Stromal cell of bone marrow (primary cell): Measurements from ENCODE around the gene RNF151.
"Not testable (repeated sequence)": the region's sequence is repeated elsewhere in the genome, so short reads cannot be mapped to it uniquely, and the experiment has no call there.

Experiments
- DNase-seq: peaks from one replicate; pipeline ENCODE4 v3.0.0-alpha.2; 2012; ENCODE audit warnings: low read depth

RNF151 gene

DNA sequence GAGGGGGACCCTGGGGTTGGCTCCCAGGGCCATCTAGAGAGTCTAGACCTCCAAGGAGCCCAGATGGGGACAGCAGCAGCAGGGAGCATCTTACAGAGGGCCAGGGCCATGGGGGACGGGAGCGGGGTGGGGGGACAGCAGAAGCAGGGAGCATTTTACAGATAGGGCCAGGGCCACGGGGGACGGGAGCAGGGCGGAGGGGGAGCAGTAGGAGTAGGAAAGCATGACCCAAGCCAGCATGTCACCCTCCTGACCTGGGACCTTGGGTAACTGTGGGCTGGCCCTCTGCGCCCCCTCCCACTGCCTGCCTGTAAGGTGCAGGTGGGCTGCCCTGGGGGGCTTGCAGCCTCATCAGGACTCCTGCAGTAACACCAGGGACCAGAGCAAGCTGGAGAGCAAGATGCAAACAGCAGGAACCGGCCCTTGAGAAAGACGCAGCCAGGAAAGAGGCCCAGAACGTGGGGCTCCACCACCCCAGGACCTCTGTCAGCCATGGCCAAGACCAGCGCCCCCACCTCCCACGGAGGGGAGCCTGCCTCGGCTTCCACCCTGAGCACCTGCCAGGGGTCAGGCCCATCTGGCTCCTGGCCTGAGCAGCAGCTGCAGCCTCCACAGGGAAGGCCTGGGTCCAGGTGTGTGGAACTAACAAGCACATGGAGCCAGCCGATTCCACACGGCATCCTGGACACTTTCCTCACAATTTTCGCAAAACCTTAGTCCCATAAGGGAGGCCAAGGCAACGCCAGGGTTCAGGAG, 40.6 kb downstream of the RNF151 start:
- no peak for DNase-seq

DNA sequence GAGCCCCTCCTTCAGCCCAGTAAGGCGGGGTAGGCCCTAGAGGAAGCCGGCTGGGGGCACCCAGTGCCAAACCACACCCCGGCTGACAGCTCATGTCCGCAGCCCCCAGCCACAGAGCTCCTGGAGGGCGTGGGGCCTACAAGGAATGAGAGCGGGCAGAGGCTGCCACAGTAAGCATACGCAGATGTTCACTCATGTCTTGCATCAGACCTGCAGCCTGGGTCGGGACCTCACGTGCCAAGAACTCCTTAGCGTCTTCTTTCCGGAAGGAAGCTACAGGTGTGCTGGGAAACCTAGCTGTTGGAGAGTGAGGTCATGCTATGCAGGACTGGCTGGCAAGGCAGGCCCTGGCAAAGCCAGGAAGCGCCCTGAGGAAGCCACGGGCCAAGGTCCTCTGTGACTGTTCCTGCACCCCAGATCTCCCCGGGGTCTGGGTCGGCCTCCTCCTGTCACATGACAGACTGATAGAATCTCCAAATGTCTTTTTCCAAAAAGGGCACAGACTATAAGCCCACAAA, 41.4 kb downstream of the RNF151 start:
- no peak for DNase-seq

DNA sequence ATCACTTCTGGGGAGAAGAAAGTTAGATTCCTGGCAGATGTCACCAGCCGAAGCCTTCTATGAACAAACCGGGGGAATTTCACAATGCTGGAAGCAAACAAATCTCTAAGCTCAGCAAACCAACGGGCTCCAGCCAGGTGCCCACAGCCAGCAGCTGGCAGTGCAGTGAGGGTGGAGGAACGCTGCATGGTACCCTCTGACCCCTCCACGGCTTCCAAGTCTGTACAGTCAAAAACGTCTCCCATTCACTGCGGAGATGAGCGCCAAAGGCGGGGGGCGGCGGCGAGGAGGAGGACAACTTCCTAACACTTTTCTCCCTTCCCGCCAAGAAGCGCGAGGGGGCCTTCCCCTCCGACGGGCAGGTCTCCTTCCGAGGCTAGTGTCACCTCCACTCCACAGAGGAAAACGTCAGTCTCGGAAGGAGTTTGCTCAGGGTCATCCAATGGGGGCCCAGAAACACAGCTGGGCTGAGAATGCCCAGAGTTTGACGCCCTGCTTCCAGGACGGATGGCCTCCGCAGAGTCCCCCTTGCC, 42.0 kb downstream of the RNF151 start:
- no peak for DNase-seq

DNA sequence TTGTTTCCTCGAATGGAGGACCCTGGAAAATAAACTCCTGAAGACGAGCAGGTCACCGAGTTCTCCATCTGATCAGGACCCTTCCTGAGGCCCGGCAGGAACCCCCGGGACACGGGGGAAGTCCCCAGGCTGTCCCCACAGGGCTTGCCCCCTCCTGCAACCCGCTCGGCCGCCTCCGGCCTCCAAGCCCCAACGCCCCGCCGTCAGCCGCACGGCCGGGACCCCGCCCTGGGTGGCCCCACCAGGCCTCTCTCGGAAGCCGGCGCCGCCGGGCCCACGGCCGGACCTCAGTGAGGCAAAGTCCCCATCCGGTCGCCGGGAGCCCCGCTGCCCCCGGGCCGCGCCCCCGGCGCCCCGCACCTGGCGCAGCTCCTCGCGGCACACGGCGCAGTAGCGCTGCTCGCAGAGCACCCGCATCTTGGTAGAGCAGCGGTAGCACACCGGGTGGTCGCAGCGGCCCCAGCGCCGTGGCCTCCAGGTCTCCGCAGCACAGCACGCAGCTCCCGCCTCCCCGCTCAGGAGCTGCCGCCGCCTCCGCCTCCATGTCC, 42.6 kb downstream of the RNF151 start:
- DNase-seq: no peak

DNA sequence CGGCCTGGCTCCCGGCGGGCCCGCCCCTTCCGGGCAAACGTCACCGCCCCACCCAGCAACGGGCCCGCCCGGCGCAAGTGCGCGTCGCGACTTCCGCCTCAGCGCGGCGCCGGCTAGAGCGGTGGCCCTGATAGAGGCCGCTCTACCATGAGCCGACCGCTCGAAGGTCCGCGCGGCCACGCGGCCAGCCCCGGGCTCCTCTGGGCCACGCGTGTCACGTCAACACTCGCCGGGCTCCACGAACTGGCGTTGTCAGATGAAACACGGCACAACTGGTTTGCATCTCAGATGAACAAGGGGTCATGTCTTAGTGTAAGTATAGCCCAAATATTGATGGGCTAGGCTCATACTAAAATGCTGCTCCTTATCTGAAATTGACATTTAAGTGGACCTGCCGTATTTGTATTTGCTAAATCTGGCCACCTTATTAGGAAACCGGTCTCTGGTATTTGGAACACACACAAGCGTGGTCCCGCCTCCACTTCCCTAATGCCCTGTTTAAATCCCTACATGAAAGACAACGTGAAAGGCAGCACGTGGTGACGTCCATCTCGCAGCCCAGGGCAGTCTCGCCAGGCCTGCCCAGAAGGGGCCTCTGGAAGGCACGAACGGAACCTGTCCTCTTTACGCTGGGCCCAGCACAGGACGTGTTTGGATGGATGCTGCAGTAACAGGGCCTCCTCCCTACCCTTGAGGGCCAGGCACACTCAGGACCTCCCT, 43.3 kb downstream of the RNF151 start, which contains the start of gene ZNF598:
ZNF598 (minus strand) TSS at position 31 of the 720 bp plus-strand sequence.
- peak; percentile 75 for DNase-seq

DNA sequence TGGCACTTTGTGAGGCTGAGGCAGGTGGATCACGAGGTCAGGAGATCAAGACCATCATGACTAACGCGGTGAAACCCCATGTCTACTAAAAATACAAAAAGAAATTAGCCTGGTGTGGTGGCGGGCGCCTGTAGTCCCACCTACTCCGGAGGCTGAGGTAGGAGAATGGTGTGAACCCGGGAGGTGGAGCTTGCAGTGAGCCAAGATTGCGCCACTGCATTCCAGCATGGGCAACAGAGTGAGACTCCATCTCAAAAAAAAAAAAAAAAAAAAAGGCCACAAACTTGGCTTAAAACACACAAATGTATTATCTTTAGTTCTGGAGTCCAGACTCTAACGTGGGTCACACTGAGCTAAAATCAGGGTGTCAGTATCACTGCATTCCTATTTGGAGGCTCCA, 45.1 kb downstream of the RNF151 start:
- DNase-seq: not testable (repeated sequence)

DNA sequence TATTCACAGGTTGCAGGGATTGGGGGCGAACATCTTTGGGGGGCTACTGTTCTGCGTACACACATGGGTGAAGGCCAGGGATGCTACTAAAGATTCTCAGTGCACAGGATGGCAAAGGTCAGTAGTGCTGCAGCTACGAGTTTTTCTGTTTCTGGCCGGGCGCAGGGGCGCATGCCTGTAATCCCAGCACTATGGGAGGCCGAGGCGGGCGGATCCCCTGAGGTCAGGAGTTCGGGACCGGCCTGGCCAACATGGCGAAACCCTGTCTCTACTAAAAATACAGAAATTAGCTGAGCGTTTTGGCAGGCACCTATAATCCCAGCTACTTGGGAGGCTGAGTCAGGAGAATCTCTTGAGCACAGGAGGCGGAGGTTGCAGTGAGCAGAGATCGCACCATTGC, 46.9 kb downstream of the RNF151 start:
- no peak for DNase-seq

DNA sequence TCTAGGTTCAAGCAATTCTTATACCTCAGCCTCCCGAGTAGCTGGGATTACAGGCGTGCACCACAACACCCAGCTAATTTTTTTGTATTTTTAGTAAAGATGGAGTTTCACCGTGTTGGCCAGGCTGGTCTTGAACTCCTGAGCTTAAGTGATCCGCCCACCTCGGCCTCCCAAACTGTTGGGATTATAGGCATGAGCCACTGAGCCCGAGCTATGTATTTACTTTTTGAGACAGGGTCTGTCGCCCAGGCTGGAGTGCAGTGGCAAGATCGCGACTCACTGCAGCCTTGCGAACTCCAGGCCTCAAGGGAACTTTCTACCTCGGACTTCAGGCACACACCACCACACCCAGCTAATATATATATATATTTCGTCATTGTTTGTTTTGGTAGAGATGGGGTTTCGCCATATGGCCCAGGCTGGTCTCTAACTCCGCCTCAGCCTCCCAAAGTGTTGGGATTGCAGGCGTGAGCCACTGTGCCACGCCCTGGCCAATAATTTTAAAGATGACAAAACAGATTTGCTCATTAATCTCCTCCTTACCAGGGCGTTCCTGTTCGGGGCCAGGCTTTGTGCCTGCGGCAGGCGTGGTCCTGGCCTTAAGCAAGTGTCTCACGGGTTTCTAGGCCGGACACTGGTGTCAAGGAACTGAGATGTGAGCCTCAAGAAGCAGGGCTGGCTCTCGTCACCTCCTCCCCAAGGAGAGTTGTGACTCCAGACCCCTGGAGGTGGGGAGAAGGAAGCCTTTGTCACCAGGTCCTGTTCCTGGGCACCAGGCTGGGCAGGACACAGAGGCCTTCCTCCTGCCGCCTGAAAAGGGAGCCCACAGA, 48.7 kb downstream of the RNF151 start:
- no peak for DNase-seq

DNA sequence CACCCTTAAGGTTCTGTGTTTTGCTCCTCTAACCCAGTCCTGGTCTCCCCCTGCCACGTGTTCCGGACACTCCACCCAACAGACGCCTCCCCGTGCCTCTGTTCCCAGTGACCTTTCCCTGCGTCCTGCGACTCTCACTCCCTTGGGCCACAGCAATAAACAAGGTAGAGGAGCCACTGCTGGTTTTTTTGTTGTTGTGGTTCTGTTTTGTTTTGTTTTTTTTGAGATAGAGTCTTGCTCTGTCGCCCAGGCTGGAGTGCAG, 49.2 kb downstream of the RNF151 start:
- DNase-seq: no peak

DNA sequence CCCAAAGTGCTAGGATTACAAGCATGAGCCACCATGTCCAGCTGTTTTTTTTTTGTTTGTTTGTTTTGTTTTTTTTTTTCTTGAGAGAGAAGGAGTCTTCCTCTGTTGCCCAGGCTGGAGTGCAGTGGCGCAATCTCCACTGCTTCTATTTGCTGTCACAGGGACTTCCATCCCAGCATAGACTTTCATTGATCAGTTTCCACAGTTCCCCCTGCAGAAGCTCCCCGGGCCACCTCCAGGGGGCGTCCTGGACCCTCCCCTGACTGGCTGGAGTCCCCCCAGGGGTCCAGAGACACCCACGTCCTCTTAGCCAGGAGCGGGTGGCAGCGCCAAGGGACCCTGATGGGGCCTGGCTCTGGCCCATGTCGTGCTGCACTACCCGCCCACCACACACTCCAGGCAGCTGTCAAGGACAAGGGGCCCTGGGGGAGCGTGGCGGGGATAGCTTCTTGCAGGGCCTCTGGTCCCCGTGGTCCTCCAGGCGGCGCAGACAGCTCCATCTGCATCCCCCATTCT, 49.8 kb downstream of the RNF151 start:
- DNase-seq: no peak
